GM23338 (cell line): ENCODE results near the gene SDE2. TPM values are rescaled to one million over a fixed set of nuclear protein-coding genes. Genes with fewer than 3 reads are reported as not detected.
A peak's percentile ranks its signal among the peaks of the same experiment; 100 is the strongest.

Source experiments
- ATAC-seq: fragments of 200-7000 bp; cut with Tn5 transposase; 3 replicates; pipeline ENCODE4 v1.9.1; 2020
- DNase-seq: peaks from one replicate; pipeline ENCODE4 v3.0.0-alpha.2; 2015; ENCODE audit warnings: low spot score
- H2AFZ ChIP-seq: fragments of 200-600 bp; sonication (generic); 2 replicates; pipeline ENCODE4 v1.8.0; 2016; ENCODE audit warnings: antibody characterized with exemption, mild to moderate bottlenecking, moderate library complexity
- H3F3A ChIP-seq: fragments of 200-600 bp; sonication (generic); replicated peaks from 2 replicates; pipeline ENCODE4 v1.8.0; 2017; ENCODE audit warnings: antibody characterized with exemption, mixed run types, low read depth
- H3K27ac ChIP-seq: fragments of 200-600 bp; sonication (generic); 2 replicates; pipeline ENCODE4 v1.6.1; 2016; ENCODE audit warnings: low read depth
- H3K27me3 ChIP-seq: fragments of 200-600 bp; sonication (generic); 2 replicates; pipeline ENCODE4 v1.8.0; 2016; ENCODE audit warnings: mild to moderate bottlenecking, mixed run types, moderate library complexity; ENCODE audit not compliant: insufficient read depth
- H3K36me3 ChIP-seq: fragments of 200-600 bp; sonication (generic); 2 replicates; pipeline ENCODE4 v1.8.0; 2016; ENCODE audit warnings: mild to moderate bottlenecking; ENCODE audit not compliant: insufficient read depth
- H3K4me1 ChIP-seq: fragments of 200-600 bp; sonication (generic); 2 replicates; pipeline ENCODE4 v1.8.0; 2016; ENCODE audit warnings: mild to moderate bottlenecking, moderate library complexity; ENCODE audit not compliant: insufficient read depth
- H3K4me2 ChIP-seq: fragments of 200-600 bp; sonication (generic); 2 replicates; pipeline ENCODE4 v1.7.1; 2017; ENCODE audit warnings: mixed run types
- H3K4me3 ChIP-seq: fragments of 200-600 bp; sonication (generic); 2 replicates; pipeline ENCODE4 v1.6.1; 2016; ENCODE audit warnings: mixed run types
- H3K79me2 ChIP-seq: fragments of 200-600 bp; sonication (generic); replicated peaks from 2 replicates; pipeline ENCODE4 v1.8.0; 2017; ENCODE audit warnings: mild to moderate bottlenecking; ENCODE audit not compliant: insufficient read depth
- H3K9me2 ChIP-seq: fragments of 200-600 bp; sonication (generic); 2 replicates; pipeline ENCODE4 v1.8.0; 2017; ENCODE audit not compliant: insufficient read depth
- H4K20me1 ChIP-seq: fragments of 200-600 bp; sonication (generic); replicated peaks from 2 replicates; pipeline ENCODE4 v1.8.0; 2017; ENCODE audit warnings: mild to moderate bottlenecking; ENCODE audit not compliant: insufficient read depth
- H3K27ac Mint-ChIP-seq: 2 replicates; pipeline ENCODE4 v1.8.0; 2020; ENCODE audit warnings: inconsistent platforms, mild to moderate bottlenecking, moderate library complexity, mixed read lengths
- H3K27me3 Mint-ChIP-seq: 3 replicates; pipeline ENCODE4 v1.8.0; 2022; ENCODE audit warnings: low read depth, mild to moderate bottlenecking, moderate library complexity, mixed read lengths, inconsistent platforms; ENCODE audit not compliant: insufficient read depth, poor library complexity
- H3K36me3 Mint-ChIP-seq: 3 replicates; pipeline ENCODE4 v1.8.0; 2021; ENCODE audit warnings: low read depth, mild to moderate bottlenecking, inconsistent platforms, moderate library complexity, mixed read lengths
- H3K4me1 Mint-ChIP-seq: 3 replicates; pipeline ENCODE4 v1.8.0; 2020; ENCODE audit warnings: mild to moderate bottlenecking, inconsistent platforms, mixed read lengths
- H3K4me3 Mint-ChIP-seq: 3 replicates; pipeline ENCODE4 v1.8.0; 2021; ENCODE audit warnings: moderate library complexity, mild to moderate bottlenecking, inconsistent platforms, mixed read lengths
- H3K9me3 Mint-ChIP-seq: 3 replicates; pipeline ENCODE4 v1.8.0; 2020; ENCODE audit warnings: moderate library complexity, mild to moderate bottlenecking, inconsistent platforms, mixed read lengths
- CREB1 ChIP-seq: fragments of 250-450 bp; sonication (Bioruptor Pico); IDR thresholded peaks from 2 replicates; pipeline ENCODE4 v1.5.0; 2020; ENCODE audit warnings: low read depth, mild to moderate bottlenecking, moderate library complexity
- EZH2 ChIP-seq: fragments of 200-600 bp; sonication (generic); IDR thresholded peaks from one replicate; pipeline ENCODE4 v1.8.0; 2017; ENCODE audit warnings: antibody characterized with exemption, mild to moderate bottlenecking, low read depth; ENCODE audit not compliant: unreplicated experiment
- EZH2phosphoT487 ChIP-seq: fragments of 200-600 bp; sonication (generic); IDR thresholded peaks from one replicate; pipeline ENCODE4 v1.8.1; 2018; ENCODE audit warnings: antibody characterized with exemption; ENCODE audit not compliant: unreplicated experiment
- JUNB ChIP-seq: IDR thresholded peaks from one replicate; pipeline ENCODE4 v1.6.1; 2016; ENCODE audit warnings: antibody characterized with exemption; ENCODE audit not compliant: unreplicated experiment
- NANOG ChIP-seq: IDR thresholded peaks from 2 replicates; pipeline ENCODE4 v1.6.1; 2016; ENCODE audit warnings: antibody characterized with exemption, borderline replicate concordance
- POLR2AphosphoS5 ChIP-seq: IDR thresholded peaks from 2 replicates; pipeline ENCODE4 v1.6.1; 2016; ENCODE audit warnings: antibody characterized with exemption, low read depth
- STAT1 ChIP-seq: IDR thresholded peaks from one replicate; pipeline ENCODE4 v1.6.1; 2016; ENCODE audit warnings: antibody characterized with exemption; ENCODE audit not compliant: unreplicated experiment
- ZNF114 ChIP-seq: fragments of 250-450 bp; sonication (Bioruptor Pico); IDR thresholded peaks from 2 replicates; pipeline ENCODE4 v1.5.0; 2020; ENCODE audit warnings: mild to moderate bottlenecking, moderate library complexity
- ZNF331 ChIP-seq: fragments of 250-450 bp; sonication (Bioruptor Pico); IDR thresholded peaks from 2 replicates; pipeline ENCODE4 v1.5.0; 2020; ENCODE audit warnings: low read depth, mild to moderate bottlenecking, moderate library complexity
- ZNF462 ChIP-seq: fragments of 250-450 bp; sonication (Bioruptor Pico); IDR thresholded peaks from 2 replicates; pipeline ENCODE4 v1.5.0; 2020; ENCODE audit warnings: mild to moderate bottlenecking, moderate library complexity
- polyA plus RNA-seq: library from polyadenylated mRNA; unstranded; fragments of >200 nt; fragmentation: Nextera tagmentation; extraction: Ambion mirVana; gene quantifications from 2 replicates; pipeline ENCODE4 v1.2.1, GENCODE V29; 2016
- total RNA-seq: library from RNA; depleted of rRNA; stranded (reverse); fragments of >200 nt; shearing (Covaris generic); gene quantifications from 2 replicates; pipeline ENCODE4 v1.2.3, GENCODE V29; 2014
- TF ChIP-seq, protein P1 (sequence below): IDR thresholded peaks from one replicate; pipeline ENCODE4 v1.6.1; 2018; ENCODE audit warnings: antibody characterized with exemption; ENCODE audit not compliant: unreplicated experiment
- TF ChIP-seq, protein P2 (sequence below): IDR thresholded peaks from 2 replicates; pipeline ENCODE4 v1.6.1; 2016; ENCODE audit warnings: antibody characterized with exemption
- TF ChIP-seq, protein P3 (sequence below), 2 experiments: fragments of 200-600 bp in 1 of 2; sonication (generic) in 1 of 2; conservative IDR thresholded peaks; 2 replicates each; pipeline versions ENCODE4 v1.5.1 to v1.6.1; 2016 to 2017; ENCODE audit warnings: antibody characterized with exemption in 2 of 2, low read depth in 2 of 2, mild to moderate bottlenecking in 2 of 2, moderate library complexity in 1 of 2

The SDE2 gene
- total and polyA plus RNA-seq, 2 experiments from 2014 or later: 10.6 to 26.9 TPM

DNA sequence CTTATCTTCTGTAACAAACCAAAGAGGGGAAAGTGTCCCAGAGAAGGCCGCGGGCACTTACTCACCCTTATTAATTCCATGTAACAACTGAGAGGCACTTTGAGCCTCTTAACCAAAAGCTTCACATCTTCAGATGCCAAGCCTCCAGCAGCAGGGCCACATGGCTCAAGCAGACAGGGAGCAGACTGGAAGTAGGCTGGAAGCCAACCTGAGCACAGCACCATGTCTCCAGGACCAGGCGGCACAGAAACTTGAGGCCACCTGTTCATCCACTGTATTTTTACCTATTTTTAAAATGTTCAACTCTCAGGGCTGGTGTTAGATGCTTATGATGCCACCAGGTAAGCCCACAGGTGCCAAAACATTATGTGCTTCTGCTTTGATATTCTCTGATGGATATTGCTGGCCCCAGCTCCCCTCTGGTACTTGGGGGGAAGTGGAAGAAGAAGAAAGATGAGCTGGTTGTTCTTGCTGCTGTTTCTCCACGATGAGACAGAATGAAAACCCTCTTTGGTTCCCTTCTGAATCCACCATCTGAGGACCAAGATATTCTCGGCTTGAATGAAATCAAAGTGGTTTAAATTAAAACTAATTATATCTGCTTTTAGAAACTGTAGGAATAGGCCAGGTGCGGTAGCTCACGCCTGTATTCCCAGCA is 30.6 kb upstream of the SDE2 start:
- H4K20me1 ChIP-seq: no peaks in the 10 kb centered on the region
- Mint-ChIP-seq H3K4me3 (no peak overlapping the region), H3K36me3 (no peaks in the 10 kb centered on the region), H3K9me3 (no peaks in the 10 kb centered on the region), H3K4me1 (no peaks in the 10 kb centered on the region), H3K27ac (no peak overlapping the region), H3K27me3 (peaks cover 4% of the 10 kb centered on the region)
- 0 out of 2 replicates have a peak, but pooled peaks cover 2% of the 10 kb centered on the region for H3F3A ChIP-seq
- H3K79me2 ChIP-seq: no peaks in the 10 kb centered on the region
- DNase-seq (no peak), ATAC-seq (no peak)
- no peak overlapping the region for H3K4me3 ChIP-seq
- H3K27me3 ChIP-seq: no peaks in the 10 kb centered on the region
- TF ChIP-seq NANOG (no peak), EZH2phosphoT487 (no peak), ZNF462 (CRISPR knock-in tag) (no peak), ZNF114 (no peak), CREB1 (CRISPR knock-in tag) (no peak), EZH2 (no peak), STAT1 (no peak), POLR2AphosphoS5 (no peak), ZNF331 (CRISPR knock-in tag) (no peak), JUNB (no peak)
- TF ChIP-seq, protein P1, sequence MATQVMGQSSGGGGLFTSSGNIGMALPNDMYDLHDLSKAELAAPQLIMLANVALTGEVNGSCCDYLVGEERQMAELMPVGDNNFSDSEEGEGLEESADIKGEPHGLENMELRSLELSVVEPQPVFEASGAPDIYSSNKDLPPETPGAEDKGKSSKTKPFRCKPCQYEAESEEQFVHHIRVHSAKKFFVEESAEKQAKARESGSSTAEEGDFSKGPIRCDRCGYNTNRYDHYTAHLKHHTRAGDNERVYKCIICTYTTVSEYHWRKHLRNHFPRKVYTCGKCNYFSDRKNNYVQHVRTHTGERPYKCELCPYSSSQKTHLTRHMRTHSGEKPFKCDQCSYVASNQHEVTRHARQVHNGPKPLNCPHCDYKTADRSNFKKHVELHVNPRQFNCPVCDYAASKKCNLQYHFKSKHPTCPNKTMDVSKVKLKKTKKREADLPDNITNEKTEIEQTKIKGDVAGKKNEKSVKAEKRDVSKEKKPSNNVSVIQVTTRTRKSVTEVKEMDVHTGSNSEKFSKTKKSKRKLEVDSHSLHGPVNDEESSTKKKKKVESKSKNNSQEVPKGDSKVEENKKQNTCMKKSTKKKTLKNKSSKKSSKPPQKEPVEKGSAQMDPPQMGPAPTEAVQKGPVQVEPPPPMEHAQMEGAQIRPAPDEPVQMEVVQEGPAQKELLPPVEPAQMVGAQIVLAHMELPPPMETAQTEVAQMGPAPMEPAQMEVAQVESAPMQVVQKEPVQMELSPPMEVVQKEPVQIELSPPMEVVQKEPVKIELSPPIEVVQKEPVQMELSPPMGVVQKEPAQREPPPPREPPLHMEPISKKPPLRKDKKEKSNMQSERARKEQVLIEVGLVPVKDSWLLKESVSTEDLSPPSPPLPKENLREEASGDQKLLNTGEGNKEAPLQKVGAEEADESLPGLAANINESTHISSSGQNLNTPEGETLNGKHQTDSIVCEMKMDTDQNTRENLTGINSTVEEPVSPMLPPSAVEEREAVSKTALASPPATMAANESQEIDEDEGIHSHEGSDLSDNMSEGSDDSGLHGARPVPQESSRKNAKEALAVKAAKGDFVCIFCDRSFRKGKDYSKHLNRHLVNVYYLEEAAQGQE: no peak
- TF ChIP-seq, protein P2, sequence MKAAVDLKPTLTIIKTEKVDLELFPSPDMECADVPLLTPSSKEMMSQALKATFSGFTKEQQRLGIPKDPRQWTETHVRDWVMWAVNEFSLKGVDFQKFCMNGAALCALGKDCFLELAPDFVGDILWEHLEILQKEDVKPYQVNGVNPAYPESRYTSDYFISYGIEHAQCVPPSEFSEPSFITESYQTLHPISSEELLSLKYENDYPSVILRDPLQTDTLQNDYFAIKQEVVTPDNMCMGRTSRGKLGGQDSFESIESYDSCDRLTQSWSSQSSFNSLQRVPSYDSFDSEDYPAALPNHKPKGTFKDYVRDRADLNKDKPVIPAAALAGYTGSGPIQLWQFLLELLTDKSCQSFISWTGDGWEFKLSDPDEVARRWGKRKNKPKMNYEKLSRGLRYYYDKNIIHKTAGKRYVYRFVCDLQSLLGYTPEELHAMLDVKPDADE: no peak
- TF ChIP-seq, protein P3, sequence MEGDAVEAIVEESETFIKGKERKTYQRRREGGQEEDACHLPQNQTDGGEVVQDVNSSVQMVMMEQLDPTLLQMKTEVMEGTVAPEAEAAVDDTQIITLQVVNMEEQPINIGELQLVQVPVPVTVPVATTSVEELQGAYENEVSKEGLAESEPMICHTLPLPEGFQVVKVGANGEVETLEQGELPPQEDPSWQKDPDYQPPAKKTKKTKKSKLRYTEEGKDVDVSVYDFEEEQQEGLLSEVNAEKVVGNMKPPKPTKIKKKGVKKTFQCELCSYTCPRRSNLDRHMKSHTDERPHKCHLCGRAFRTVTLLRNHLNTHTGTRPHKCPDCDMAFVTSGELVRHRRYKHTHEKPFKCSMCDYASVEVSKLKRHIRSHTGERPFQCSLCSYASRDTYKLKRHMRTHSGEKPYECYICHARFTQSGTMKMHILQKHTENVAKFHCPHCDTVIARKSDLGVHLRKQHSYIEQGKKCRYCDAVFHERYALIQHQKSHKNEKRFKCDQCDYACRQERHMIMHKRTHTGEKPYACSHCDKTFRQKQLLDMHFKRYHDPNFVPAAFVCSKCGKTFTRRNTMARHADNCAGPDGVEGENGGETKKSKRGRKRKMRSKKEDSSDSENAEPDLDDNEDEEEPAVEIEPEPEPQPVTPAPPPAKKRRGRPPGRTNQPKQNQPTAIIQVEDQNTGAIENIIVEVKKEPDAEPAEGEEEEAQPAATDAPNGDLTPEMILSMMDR (conservative IDR thresholded peaks at IDR 0.05; ENCODE audit: low read depth in 2 of 2): no peak
- H3K27ac ChIP-seq: no peak overlapping the region
- H2AFZ ChIP-seq: peak overlapping the region; percentile 24; the same call in 1 of the 2 replicates
- no peaks in the 10 kb centered on the region for H3K4me1 ChIP-seq
- H3K9me2 ChIP-seq: no peaks in the 10 kb centered on the region
- no peaks in the 10 kb centered on the region for H3K36me3 ChIP-seq
- H3K4me2 ChIP-seq: no peak overlapping the region
